K562 (cell line): ENCODE results near the gene ZGLP1. TPM values are rescaled to one million over a fixed set of nuclear protein-coding genes. Genes with fewer than 3 reads are reported as not detected.

Experiments used
- ARID4B ChIP-seq: sonication (generic); formaldehyde crosslinking; IDR thresholded peaks from 2 replicates; pipeline ENCODE4 v1.8.0; 2022; ENCODE audit warnings: mild to moderate bottlenecking, missing genetic modification reagents
- CHD2 ChIP-seq: IDR thresholded peaks from 2 replicates; pipeline ENCODE4 v1.6.1; 2011; ENCODE audit warnings: low read depth, low read length
- E2F1 ChIP-seq: sonication (generic); formaldehyde crosslinking; IDR thresholded peaks from 2 replicates; pipeline ENCODE4 v1.8.1; 2023; ENCODE audit warnings: mild to moderate bottlenecking, missing genetic modification reagents, moderate library complexity
- L3MBTL2 ChIP-seq: fragments of 450-650 bp; IDR thresholded peaks from 2 replicates; pipeline ENCODE4 v1.6.1; 2016; ENCODE audit warnings: mild to moderate bottlenecking, moderate library complexity
- MTF1 ChIP-seq: fragments of 250-450 bp; sonication (Bioruptor Pico); IDR thresholded peaks from 2 replicates; pipeline ENCODE4 v1.9.0; 2021; ENCODE audit warnings: moderate library complexity, mild to moderate bottlenecking, inconsistent platforms, borderline replicate concordance
- MXI1 ChIP-seq: IDR thresholded peaks from 2 replicates; pipeline ENCODE4 v1.6.1; 2011; ENCODE audit warnings: low read depth, mild to moderate bottlenecking, improper control_type of control experiment, low read length
- NR2C1 ChIP-seq, 2 experiments: fragments of 450-650 bp; IDR thresholded peaks; 2 replicates each; pipeline ENCODE4 v1.6.1; 2017; ENCODE audit warnings: mild to moderate bottlenecking in 2 of 2, antibody characterized with exemption in 1 of 2, inconsistent platforms in 1 of 2, missing compliant biosample characterization in 1 of 2, missing genetic modification characterization in 1 of 2
- PHF8 ChIP-seq: fragments of 200-600 bp; sonication (generic); IDR thresholded peaks from 2 replicates; pipeline ENCODE4 v1.6.1; 2012; ENCODE audit warnings: mixed run types, mild to moderate bottlenecking, inconsistent platforms, low read length, moderate library complexity, borderline replicate concordance
- PKNOX1 ChIP-seq: fragments of 450-650 bp; IDR thresholded peaks from 2 replicates; pipeline ENCODE4 v1.6.1; 2016
- SMAD2 ChIP-seq: fragments of 150-350 bp; IDR thresholded peaks from 2 replicates; pipeline ENCODE4 v1.6.1; 2014; ENCODE audit warnings: low read depth, mild to moderate bottlenecking, low read length
- TGIF2 ChIP-seq: sonication (generic); formaldehyde crosslinking; IDR thresholded peaks from 2 replicates; pipeline ENCODE4 v1.8.1; 2022; ENCODE audit warnings: mild to moderate bottlenecking, missing genetic modification reagents, moderate library complexity
- ZKSCAN1 ChIP-seq: fragments of 150-350 bp; IDR thresholded peaks from 2 replicates; pipeline ENCODE4 v1.6.1; 2016; ENCODE audit warnings: low read depth, low read length
- ZNF263 ChIP-seq: sonication (generic); formaldehyde crosslinking; IDR thresholded peaks from 2 replicates; pipeline ENCODE4 v1.8.0; 2022; ENCODE audit warnings: mild to moderate bottlenecking, missing genetic modification reagents, borderline replicate concordance
- polyA plus RNA-seq, 8 experiments: library from polyadenylated mRNA; depleted of rRNA in 4 of 8; stranded (reverse) in 5 of 8; unstranded in 3 of 8; fragments of >200 nt; fragmentation: Nextera tagmentation in 2 of 8; fragmentation: Illumina TruSeq in 1 of 8; extraction: Ambion mirVana in 2 of 8; extraction: Trizol in 1 of 8; gene quantifications; 2 replicates each; pipeline versions ENCODE4 v1.2.1 to v1.2.3, GENCODE V29; 2011 to 2014; ENCODE audit warnings: inconsistent platforms in 1 of 8, missing spikeins in 1 of 8
- total RNA-seq, 7 experiments: library from RNA; depleted of rRNA in 6 of 7; stranded (reverse); fragments of >200 nt in 6 of 7; fragmentation: Illumina TruSeq in 2 of 7; extraction: Trizol in 2 of 7; gene quantifications; 2 replicates each; pipeline versions ENCODE4 v1.2.1 to v1.2.3, GENCODE V29; 2011 to 2021; ENCODE audit warnings: low replicate concordance in 1 of 7
- TF ChIP-seq, protein P1 (sequence below): fragments of 450-650 bp; IDR thresholded peaks from 2 replicates; pipeline ENCODE4 v1.7.0; 2016; ENCODE audit warnings: borderline replicate concordance

ZGLP1 gene
- total and polyA plus RNA-seq, 9 of the 15 experiments (the other 6 are each of a cell fraction or from before 2014, with no cell fraction given) = 0.24 to 4.5 (median 2.2) TPM

- TF ChIP-seq E2F1 (CRISPR knock-in tag) (no peak), TGIF2 (CRISPR knock-in tag) (no peak), PHF8 (peak; percentile 43; the same call in 1 of the 2 replicates), CHD2 (peak; percentile 26; the same call in 1 of the 2 replicates), ZKSCAN1 (no peak), MTF1 (CRISPR knock-in tag) (no peak), ZNF263 (CRISPR knock-in tag) (no peak), SMAD2 (no peak), L3MBTL2 (peak; percentile 26; the same call in 1 of the 2 replicates), NR2C1 (IDR thresholded peaks at IDR 0.05) (peak; percentile 56), NR2C1 (tag; IDR thresholded peaks at IDR 0.05) (0 out of 2 replicates have a peak, but pooled peaks have one; percentile 17), ARID4B (CRISPR knock-in tag) (peak; percentile 99), PKNOX1 (no peak), MXI1 (peak; percentile 99)
- TF ChIP-seq, protein P1, sequence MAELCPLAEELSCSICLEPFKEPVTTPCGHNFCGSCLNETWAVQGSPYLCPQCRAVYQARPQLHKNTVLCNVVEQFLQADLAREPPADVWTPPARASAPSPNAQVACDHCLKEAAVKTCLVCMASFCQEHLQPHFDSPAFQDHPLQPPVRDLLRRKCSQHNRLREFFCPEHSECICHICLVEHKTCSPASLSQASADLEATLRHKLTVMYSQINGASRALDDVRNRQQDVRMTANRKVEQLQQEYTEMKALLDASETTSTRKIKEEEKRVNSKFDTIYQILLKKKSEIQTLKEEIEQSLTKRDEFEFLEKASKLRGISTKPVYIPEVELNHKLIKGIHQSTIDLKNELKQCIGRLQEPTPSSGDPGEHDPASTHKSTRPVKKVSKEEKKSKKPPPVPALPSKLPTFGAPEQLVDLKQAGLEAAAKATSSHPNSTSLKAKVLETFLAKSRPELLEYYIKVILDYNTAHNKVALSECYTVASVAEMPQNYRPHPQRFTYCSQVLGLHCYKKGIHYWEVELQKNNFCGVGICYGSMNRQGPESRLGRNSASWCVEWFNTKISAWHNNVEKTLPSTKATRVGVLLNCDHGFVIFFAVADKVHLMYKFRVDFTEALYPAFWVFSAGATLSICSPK = no peak
Measured at GRCh38 chr19:10315335-10316214, 6.0 kb upstream of the ZGLP1 start, which contains the start of gene FDX2 (continued).
